Activated T-helper 1 cell treated with Interleukin-2 at 50 U/mL for 16 hours (primary cell): ENCODE data around the gene LIN28A.

ENCODE experiments used
- DNase-seq: peaks from one replicate; pipeline ENCODE4 v3.0.0-alpha.2; 2020; ENCODE audit warnings: low read depth

Gene LIN28A

DNA sequence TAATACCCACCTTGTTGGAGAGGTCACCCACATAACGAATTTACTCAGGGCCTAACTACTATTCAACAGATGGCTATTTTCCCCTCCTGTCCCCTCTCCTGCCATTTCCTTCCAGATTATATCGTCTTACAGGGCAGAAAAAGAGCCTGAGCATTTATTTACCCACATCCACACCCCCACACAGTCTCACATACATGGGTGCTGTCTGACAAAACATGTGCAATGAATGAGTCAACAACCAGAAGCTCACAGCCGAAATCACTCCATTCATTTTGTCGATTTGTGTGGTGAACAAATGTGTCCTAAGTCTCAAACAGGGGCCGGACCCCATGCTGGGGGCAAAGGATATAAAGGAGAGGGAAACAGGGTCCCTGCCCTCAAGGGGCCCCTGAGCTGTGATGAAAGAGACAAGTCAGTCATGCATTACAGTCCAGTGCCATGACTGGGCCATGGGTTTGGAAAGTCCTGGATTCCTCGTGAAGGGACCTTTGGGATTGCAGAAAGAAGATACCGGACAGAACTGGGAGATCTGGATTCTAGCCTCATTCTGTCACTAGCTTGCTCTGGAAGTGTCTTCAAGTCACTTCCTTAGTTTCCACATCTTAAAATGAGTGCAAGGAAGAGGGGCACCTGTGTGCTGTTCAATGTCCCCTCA is 21.7 kb upstream of the LIN28A start:
- no peak for DNase-seq

DNA sequence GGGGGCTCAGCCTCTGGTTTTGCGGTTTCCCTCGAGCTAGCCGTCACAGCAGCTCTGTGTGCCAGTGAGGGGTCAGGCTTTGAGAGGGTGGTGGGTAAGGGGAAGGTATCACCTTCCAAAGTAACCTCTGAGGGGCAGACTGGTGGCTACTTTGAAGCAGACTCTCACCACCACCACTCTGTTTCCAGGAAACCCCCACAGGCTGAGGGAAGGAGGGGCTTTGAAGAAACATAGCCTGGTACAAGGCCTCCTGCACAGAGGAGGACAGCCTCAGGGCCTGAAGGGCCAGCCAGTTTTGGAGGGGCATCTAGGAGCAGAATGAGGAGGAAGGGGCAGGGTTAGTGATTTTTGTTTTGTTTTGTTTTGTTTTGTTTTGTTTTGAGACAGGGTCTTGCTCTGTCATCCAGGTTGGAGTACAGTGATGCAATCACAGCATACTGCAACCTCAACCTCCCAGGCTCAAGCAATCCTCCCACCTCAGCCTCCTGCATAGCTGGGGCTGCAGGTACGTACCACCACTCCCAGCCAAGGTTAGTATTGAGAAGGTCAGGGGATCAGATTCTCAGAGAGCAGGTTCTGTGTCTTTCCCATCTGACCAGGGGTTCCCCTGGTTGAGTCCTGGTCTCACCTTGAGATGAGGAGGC is 20.9 kb upstream of the LIN28A start:
- DNase-seq, result no peak

DNA sequence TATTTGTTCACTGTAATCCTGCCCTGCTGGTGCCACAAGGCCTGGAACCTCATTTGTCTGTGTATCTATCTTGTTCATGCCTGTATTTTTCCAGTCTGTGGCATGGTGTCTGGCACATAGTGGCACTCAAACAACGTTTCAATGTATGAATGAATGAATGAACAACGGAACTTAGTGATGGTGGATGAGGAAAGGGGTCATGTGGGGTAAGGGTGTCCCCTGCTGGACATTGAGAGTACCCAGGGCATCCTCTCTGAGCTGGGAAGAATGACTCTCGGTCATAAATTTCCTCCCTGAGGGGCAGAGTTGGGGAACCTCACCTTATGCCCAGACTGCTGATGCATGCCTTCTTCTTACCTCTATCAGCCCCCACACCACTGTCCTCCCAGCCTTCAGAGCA is 19.2 kb upstream of the LIN28A start:
- DNase-seq, result peak; percentile 25

DNA sequence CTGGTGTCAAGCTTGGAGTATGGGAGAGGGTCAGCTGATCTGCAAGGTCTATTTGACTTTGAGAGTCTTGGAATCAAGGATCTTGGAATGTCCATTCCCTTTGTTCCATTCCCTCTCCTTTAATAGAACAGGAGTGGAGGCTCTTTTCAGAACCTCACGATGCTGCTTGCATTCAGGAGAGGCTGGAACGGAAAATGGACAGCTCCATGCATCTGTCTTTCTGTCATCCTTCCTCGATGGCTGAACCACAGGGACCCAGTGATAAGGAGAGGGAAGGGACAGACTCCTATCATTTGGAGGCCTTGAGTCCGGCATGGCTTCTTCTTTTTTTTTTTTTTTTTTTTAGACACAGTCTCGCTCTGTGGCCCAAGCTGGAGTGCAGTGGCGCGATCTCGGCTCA is 14.9 kb upstream of the LIN28A start:
- no peak for DNase-seq

DNA sequence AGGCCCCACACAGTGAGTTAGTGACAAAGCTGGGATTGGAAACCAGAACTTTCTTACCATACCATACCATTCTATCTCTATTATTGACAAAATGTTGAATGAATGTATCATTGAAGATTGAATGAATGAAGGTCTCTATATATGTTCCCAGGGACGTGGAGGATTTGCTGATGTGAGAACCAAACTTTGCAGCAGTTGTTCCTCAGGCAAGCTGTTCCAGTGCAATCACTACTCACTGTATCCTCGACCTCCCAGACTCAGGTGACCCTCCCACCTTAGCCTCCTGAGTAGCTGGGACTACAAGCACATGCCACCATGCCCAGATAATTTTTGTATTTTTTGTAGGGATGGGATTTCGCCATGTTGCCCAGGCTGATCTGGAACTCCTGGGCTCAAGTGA is 11.6 kb upstream of the LIN28A start:
- DNase-seq, result no peak

DNA sequence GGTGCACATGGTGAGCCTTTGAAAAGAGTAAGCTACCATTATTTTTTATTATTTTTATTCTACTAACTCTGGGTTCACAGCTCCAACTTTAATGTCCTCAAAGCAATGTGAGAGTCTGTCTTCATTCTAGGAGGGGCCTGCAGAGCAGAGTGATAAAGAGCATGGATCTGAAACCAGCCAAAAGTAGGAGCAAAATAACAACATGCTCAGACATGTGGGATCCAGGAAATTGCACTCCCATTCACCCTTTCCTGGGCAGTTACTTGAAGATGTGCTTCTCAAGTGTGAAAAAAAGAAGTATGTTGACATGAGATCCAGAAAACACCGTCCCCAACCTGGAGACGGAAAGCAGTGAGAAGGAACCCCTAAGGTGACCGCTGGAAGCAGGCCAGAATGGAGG is 8.7 kb upstream of the LIN28A start:
- no peak for DNase-seq

DNA sequence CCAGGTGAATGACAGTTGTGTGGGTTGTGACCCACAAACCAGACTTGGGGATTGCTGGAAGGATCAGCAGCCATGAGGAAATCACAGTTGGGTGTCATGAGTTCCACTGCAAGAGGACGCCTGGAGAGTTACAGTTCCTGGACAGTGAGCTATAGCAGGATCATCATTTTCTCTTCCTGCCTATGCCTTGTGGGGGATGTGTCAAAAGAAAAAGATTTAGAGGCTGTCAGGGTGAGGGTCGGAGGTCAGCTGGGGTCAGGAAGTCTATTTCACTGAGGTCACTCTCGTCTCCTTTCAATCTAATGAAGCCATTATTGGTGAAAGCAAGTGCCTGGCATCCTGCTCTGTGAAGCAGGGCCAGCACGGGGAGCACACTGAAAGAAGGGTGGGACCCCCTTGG is 7.0 kb upstream of the LIN28A start:
- DNase-seq, result no peak

DNA sequence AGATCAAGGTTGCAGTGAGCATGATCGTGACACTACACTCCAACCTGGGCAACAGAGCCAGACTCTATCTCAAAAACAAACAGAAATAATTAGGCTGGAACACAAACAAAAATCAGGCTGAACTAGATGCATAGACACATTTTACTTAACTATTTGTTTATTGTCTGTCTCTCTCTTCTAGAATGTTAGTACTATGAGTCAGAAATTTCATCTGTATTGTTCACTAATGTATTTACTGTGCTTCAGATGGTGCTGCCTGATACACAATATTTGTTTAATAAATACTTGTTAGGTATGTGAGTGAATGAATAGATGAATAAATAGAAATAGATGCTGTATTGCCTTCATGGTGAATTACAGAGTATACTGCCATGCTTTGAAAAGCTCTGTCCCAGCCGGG is 6.0 kb upstream of the LIN28A start:
- DNase-seq, result no peak

DNA sequence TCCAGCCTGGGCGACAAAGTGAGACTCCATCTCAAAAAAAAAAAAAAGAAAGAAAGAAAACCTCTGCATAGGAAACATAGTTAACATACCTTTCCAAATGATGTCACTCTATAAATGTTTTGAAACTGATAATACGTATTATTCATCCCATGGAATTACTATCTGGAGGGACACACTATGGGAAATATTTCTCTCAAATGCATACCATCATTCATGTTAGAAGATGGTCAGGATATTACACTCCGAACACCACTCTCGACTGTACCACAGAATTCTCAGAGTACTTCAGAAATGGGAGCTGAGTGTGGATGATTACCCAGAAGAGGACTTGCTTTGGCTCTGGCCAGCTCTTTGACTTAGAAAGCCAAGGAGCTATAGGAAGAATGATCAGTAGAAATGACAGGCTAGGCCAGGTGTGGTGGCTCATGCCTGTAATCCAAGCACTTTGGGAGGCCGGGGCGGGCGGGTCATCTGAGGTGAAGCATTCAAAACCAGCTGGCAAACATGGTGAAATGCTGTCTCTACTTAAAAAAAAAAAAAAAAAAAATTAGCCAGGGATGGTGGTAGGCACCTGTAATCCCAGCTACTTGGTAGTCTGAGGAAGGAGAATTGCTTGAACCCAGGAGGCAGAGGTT is 5.2 kb upstream of the LIN28A start:
- no peak for DNase-seq

DNA sequence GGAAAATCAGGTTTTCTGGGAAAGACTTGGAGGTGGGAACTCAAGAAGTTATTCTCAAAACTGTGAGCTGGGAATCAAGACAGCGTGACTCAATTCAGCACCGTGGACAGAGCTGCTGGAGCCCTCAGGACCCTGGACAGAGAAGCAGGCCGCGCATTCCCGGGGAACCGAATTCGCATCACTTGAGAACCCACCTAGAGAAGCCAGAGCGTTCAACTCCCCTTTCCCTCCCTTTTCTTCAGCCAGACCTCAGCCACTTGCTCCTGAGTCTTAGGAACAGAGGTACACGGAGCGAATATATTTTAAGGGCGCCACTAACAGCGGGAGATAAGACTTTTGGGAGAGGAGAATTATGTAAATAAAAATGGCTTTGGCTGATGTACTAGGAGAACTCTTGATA is 2.0 kb upstream of the LIN28A start:
- peak; percentile 58 for DNase-seq

DNA sequence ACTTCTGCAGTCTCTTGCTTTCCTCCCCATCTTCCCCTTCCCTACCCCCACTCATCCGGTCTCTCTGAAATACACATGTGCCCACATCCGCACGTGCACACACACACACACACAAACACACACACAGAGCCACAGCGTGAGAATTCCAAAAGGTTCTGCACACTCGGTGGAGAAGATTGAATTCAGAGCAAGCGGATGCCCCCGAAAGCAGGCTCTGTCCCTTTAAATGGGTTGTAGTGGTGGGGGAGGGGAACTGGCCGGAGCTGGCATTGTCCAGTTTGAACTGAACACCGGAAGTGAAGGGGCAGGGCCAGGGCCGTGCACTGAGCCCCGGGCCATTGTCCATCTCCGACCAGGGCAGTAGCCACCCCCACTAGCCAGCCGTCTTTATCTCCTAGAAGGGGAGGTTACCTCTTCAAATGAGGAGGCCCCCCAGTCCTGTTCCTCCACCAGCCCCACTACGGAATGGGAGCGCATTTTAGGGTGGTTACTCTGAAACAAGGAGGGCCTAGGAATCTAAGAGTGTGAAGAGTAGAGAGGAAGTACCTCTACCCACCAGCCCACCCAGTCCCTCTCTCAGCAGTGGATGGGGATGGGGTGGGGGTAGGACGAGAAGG is 1.3 kb upstream of the LIN28A start:
- no peak for DNase-seq

DNA sequence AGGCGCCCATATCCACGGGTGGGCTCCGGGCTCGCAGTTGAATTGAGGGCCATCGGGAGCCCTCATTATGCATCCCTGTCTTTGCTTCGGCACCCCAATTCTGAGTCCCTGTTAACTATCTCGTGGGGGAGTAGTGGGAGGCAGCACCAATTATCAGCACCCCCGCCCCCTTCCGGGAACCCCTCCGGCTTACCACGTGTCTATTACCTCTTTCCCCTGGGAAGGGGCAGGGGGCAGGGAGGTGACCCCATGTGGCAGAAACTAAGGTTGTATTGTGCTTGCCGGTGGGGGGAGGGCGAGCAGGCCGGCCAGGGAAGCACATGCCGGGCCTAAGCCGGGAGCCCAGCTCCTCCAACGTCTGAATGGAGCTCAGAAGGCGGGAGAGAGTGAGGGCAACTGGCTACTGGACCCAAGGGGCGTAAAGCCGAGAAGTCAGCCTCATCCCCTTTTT is 1.0 kb downstream of the LIN28A start:
- DNase-seq, result no peak

DNA sequence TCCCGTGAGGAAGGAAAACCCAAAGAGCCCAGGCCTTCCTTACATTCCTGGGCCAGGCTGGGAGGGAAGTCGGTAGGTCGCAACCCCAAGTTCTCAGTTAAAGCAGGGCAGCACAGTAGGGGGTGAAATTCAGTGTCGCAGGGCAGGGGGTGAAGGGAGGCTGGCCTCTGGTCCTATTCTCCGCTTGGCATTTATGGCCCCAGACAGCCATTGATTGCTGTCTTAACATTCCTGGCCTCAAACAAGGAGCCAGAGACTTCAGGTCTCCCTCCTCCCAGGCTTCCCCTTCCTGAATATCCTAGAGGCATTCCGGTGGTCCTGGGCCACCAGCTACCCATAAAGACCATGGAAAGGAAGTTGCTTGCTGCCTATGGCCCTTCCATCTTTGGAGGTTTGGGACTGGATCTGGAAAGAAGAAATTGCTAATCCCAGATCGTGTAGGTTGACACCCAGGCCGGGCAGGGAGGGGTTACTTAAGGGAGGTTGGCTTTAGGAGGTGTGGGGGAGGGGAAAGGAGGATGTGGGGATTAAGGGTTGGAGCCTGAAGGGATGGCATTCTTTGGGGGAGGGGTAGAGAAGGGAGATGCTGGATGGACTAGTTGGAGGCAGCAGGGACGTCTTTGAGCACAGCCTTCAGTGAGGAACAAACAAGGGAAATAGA is 1.7 kb downstream of the LIN28A start:
- no peak for DNase-seq

DNA sequence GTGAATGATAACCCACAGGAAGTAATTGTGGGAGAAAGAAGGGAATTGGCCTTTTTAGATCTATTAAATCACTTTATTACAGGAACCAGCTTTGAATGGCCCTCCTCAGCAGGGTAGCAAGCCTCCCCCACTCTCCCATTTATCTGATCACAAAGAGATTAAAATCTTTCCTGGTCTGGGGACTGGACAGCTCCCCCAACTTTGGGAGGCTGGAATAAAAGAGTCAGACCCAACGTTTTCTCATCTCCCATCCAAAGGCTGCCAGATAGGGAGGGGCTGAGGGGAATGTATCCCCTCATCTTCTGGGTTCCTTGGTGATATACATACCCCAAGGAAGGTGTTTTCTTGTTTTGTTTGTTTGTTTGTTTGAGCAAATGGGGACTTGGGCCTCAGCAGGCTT is 2.4 kb downstream of the LIN28A start:
- no peak for DNase-seq

DNA sequence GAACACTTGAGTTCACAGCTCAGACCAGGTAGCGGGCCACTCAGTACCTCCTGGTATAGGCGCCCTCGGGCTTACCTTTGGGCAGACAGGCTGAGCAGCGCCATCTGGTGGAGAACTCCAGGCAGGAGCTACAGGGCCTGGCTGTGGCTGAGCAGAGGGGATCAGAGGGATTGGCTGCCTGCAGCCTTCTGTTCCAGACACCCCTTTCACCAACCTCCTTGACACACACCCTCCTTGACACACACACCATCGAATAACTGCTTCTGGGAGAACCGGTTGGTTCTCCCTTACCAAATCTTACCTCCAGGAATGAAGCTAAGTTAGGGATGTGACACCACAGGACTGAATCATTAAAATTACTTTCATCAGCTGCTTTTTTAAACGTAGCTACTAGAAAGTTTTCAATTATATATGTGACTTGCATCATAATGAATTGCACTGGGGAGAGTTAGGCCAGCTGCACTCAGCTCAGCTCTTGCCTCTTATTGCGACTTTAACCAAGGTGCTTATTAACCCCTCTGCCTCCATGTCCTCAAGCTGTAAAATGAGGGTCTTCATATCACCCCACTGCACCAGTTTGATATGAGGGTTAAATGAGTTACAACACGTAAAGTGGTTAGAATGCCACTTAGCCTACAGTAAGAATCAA is 6.6 kb downstream of the LIN28A start:
- DNase-seq, result peak; percentile 70

DNA sequence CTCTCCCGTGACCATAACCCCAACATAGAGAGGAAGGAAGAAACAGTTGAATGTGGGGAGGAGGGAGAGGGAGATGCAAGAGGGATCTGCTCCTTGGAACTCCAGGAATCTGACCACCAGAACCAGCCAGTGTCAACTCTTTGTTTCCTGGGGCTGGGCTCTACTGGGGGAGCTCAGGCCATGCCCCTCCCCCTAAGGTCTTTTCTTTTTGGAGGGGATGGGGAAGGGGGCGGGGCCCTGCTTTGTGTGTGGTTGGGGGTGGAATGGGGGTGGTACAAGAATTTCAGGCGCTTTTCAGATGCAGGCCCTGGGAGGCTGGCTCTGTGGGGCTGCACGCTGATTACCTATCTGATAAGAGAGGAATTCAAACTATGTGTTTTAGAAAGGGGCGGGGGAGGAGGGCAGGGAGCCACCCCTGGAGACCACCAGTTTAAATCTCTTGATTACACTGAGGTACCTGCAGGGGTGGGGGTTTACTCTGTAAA is 8.3 kb downstream of the LIN28A start:
- DNase-seq, result no peak

DNA sequence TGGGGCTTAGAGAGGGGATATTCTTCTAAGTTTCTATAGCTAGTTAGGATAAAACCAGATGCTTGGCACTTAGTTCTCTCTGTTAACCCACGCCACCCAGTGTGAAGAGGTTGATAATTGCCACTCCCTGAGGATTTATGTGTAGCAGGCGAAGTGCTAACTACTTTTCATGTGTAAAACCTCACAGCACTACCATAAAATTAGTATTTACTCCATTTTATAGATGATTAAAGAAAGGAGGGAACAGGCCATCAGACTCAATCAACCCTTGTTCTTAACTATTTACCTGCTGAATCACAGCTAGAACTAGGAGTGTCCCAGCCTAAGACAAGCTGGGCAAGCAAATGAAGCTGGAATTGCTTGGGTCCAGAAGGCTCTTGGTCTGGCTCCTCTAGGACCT is 8.9 kb downstream of the LIN28A start:
- DNase-seq, result no peak

DNA sequence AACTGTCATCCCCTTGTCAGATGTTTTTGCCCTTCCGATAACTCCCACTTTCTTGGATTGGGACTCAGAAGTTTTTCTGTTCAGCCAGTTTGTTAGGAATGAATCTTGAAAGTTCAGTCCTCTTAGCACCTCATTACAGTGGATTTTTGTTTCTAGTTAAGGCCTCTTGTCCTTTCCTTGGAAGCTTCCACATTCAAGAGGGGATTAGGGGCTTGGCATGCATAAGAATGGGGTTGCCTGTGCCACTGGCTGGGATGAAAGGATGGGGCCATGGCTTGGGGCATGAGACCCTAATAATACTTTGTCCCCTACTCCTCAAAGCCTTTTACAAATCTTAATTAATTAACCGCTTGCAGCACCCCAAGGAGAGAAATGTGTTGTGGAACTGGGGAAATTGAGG is 19.1 kb downstream of the LIN28A start:
- DNase-seq, result no peak

DNA sequence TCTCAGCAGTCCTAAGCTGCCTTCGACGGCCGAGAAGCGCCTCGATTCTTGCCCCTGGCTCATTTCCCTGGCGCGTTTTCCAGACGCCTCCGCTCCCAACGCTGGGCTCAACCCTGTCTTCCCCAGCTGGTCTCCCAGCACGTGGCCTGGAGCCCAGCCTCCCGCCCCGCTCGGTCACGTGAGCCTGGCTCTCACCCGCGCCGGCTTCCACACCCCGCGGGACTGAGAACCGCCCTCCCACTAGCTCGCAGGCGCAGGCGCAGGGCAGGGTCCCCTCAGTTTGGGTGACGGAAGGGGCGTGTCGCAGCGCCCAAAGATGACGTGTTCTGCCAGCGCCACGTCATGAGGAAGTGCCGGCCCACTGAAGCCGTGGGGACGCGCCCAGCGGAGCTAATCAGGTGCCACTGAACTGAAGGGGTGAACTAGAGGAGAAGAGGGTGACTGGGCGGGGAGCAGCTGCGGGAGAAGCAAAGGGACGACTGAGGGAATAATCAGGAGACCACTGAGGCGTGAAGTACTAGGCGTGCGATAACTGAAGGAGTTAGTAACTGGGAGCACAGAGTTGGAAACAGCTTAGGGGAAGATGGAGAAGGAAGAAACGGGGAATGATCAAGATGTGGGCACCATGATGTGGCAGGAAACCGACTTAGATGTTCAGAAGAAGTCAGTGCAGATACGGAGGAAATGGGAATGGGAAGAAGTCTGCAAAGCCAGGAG is 21.5 kb downstream of the LIN28A start, which contains the start of gene DHDDS:
DHDDS (plus strand) TSS at position 343 of the 717 bp plus-strand sequence. CDS start 625 bp downstream, outside the sequence.
- DNase-seq, result peak; percentile 96

DNA sequence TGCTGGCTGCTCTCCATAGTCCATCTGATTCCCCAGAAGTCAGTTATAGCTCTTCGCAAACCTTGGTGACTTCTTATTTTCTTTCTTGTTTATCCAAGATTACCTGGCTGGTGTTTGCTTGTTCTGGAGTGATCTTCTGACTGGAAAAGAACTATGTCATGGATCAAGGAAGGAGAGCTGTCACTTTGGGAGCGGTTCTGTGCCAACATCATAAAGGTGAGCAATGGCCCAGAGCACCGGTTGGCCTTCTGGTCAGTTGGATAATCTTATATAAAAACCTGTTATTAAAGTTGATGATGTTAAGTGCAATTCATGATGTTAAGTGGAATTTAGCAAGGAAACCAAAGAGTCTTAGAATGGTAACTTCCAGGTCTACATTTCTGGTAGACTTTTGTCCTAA is 22.2 kb downstream of the LIN28A start:
- DNase-seq, result no peak

DNA sequence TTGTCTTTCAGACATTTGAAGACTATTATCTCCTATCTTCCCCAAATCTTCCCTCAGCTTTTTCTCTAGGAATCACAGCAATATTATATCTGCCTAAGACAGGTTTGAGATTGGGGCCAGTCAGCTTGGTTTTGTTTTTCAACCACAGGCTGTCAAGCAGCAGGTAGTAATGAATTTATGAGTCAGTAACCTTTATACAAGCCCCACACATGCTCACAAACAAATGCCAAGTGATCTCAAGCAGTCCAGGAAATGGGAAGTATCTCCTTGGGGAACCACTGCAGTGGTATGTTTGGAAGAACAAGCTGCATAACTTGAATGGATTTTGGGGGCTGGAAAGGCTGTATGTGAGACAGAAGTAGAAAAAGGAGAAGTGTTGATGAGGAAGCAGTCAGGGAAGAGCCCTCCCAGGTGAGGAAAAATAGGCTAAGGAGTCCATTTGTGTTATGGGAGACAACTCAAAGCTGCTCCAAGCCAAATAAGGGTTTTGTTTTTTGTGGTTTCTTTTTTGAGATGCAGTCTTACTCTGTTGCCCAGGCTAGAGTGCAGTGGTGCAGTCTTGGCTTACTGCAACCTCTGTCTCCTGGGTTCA is 23.6 kb downstream of the LIN28A start:
- no peak for DNase-seq
